Left lung (tissue), 10 donors: Measurements from ENCODE around the gene BRIX1. TPM values are rescaled to one million over a fixed set of nuclear protein-coding genes. Genes with fewer than 3 reads are reported as not detected.

Experiments used
- ATAC-seq: fragments of 200-7000 bp; cut with Tn5 transposase; one replicate; pipeline ENCODE4 v1.9.1; 2020; ENCODE audit warnings: moderate library complexity
- DNase-seq, 4 donors: peaks; one replicate each; pipeline ENCODE4 v3.0.0-alpha.2; 2013 to 2020
- H3K27ac ChIP-seq, 2 donors: fragments of 200-600 bp; sonication (generic) in 1 of 2; one replicate each; pipeline versions ENCODE4 v1.5.0 to v1.8.0; 2020 to 2021
- H3K27me3 ChIP-seq, 2 donors: fragments of 200-600 bp; sonication (generic) in 1 of 2; one replicate each; pipeline versions ENCODE4 v1.5.0 to v1.8.0; 2020 to 2021
- H3K36me3 ChIP-seq, 2 donors: fragments of 200-600 bp; sonication (generic) in 1 of 2; one replicate each; pipeline versions ENCODE4 v1.5.0 to v1.8.0; 2020 to 2021
- H3K4me1 ChIP-seq, 2 donors: fragments of 200-600 bp; one replicate each; pipeline ENCODE4 v1.8.0; 2021
- H3K4me3 ChIP-seq, 2 donors: fragments of 200-600 bp; sonication (generic) in 1 of 2; one replicate each; pipeline versions ENCODE4 v1.5.0 to v1.8.0; 2020 to 2021; ENCODE audit warnings: mild to moderate bottlenecking in 1 of 2
- H3K9me3 ChIP-seq, 2 donors: fragments of 200-600 bp; sonication (generic) in 1 of 2; one replicate each; pipeline versions ENCODE4 v1.5.0 to v1.8.0; 2020 to 2021
- CTCF ChIP-seq, 2 donors: fragments of 200-600 bp; sonication (generic) in 1 of 2; IDR thresholded peaks; one replicate each; pipeline versions ENCODE4 v1.5.0 to v1.8.0; 2021; ENCODE audit warnings: antibody characterized with exemption in 2 of 2
- intact Hi-C, 2 donors: fragments of 100-400 bp; cut with DNase I; formaldehyde crosslinking; loops; one replicate each; pipeline versions ENCODE4 v1.11.2 to v1.14.2; 2022
- polyA plus RNA-seq, 6 donors: library from polyadenylated mRNA; unstranded; fragments of 120-200 nt; gene quantifications; one replicate each; pipeline ENCODE4 v1.2.1, GENCODE V29; 2013; ENCODE audit not compliant: insufficient read length in 6 of 6
- total RNA-seq, 2 donors: library from RNA; stranded (reverse); fragmentation: NEBNext Ultra II Directional; extraction: Animal tissue kit (Norgen Biotek cat#: 25700); gene quantifications; one replicate each; pipeline ENCODE4 v1.2.1, GENCODE V29; 2021
- donor health status: DM: no; HTN: yes; CAD: no.
- donor health status: DM: no; HTN: no; CAD: no.

The BRIX1 gene
- total and polyA plus RNA-seq, 8 donors = 15.8 to 49.3 (median 44.9) TPM

DNA sequence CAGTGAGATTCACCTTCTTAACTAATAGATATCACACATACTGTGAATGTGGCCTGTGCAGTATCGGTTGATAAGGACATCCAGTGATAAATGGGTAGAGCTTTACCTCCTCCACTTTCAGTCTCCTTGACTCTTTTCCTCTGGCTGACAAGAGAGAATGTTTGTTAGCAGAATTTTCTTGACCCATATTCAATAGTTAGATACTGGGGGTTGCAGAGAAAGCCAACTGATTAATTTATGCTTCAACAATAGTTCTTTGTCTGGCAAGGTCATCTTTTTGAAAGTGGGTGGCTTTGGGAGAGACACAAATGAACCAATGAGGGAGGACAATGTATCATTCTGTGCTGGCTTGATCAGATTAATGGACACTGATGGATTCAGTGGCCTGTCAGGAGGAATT is 46.3 kb upstream of the BRIX1 start:
- H3K27ac ChIP-seq = no peak overlapping the region
- H3K4me3 ChIP-seq = no peak overlapping the region
- H3K4me1 ChIP-seq = no peaks in the 10 kb centered on the region
- no peak for TF ChIP-seq CTCF (IDR thresholded peaks at IDR 0.05)
- H3K27me3 ChIP-seq = no peaks in the 10 kb centered on the region
- no peaks in the 10 kb centered on the region for H3K36me3 ChIP-seq
- no peak for DNase-seq
- no peak for ATAC-seq
- H3K9me3 ChIP-seq = no peaks in the 10 kb centered on the region
- intact Hi-C loops = no loop called here

GRCh38 chr5:34870382-34870781 is 45.1 kb upstream of the BRIX1 start:
- intact Hi-C loops = no loop called here
- no peak for TF ChIP-seq CTCF (IDR thresholded peaks at IDR 0.05)
- ATAC-seq = no peak
- no peak overlapping the region for H3K4me3 ChIP-seq
- H3K36me3 ChIP-seq = no peaks in the 10 kb centered on the region
- H3K27me3 ChIP-seq = no peaks in the 10 kb centered on the region
- H3K9me3 ChIP-seq = no peaks in the 10 kb centered on the region
- no peak overlapping the region for H3K27ac ChIP-seq
- no peaks in the 10 kb centered on the region for H3K4me1 ChIP-seq
- DNase-seq = no peak

GRCh38 chr5:34876275-34876674 is 39.2 kb upstream of the BRIX1 start:
- no peaks in the 10 kb centered on the region for H3K36me3 ChIP-seq
- intact Hi-C loops = no loop called here
- H3K4me1 ChIP-seq = no peaks in the 10 kb centered on the region
- H3K4me3 ChIP-seq = no peak overlapping the region
- DNase-seq = no peak
- no peak for ATAC-seq
- H3K27ac ChIP-seq = no peak overlapping the region
- H3K27me3 ChIP-seq = no peaks in the 10 kb centered on the region
- H3K9me3 ChIP-seq = peaks cover 0 to 6% of the 10 kb centered on the region in 2 donors
- no peak for TF ChIP-seq CTCF (IDR thresholded peaks at IDR 0.05)

GRCh38 chr5:34881246-34881645 is 34.3 kb upstream of the BRIX1 start:
- Histone ChIP-seq H3K27ac (no peak overlapping the region), H3K36me3 (no peaks in the 10 kb centered on the region), H3K4me3 (no peak overlapping the region), H3K27me3 (no peaks in the 10 kb centered on the region), H3K9me3 (peaks cover 0 to 6% of the 10 kb centered on the region in 2 donors), H3K4me1 (no peaks in the 10 kb centered on the region)
- no peak for ATAC-seq
- intact Hi-C loops = no loop called here
- no peak for DNase-seq
- no peak for TF ChIP-seq CTCF (IDR thresholded peaks at IDR 0.05)

GRCh38 chr5:34886392-34887119 is 29.0 kb upstream of the BRIX1 start:
- no peak for TF ChIP-seq CTCF (IDR thresholded peaks at IDR 0.05)
- DNase-seq (no peak), ATAC-seq (peak; percentile 89)
- Histone ChIP-seq H3K4me3 (no peak overlapping the region), H3K36me3 (no peaks in the 10 kb centered on the region), H3K4me1 (no peaks in the 10 kb centered on the region), H3K9me3 (no peaks in the 10 kb centered on the region), H3K27ac (no peak overlapping the region), H3K27me3 (no peaks in the 10 kb centered on the region)
- intact Hi-C loops = no loop called here
